CD4-positive, alpha-beta T cell treated with Interleukin-4 for 1 hour (primary cell): ENCODE measurements around the gene LRRC28.

ENCODE experiments used
- DNase-seq, 2 donors: peaks; one replicate each; pipeline ENCODE4 v3.0.0-alpha.2; 2020 to 2022

LRRC28 gene

DNA sequence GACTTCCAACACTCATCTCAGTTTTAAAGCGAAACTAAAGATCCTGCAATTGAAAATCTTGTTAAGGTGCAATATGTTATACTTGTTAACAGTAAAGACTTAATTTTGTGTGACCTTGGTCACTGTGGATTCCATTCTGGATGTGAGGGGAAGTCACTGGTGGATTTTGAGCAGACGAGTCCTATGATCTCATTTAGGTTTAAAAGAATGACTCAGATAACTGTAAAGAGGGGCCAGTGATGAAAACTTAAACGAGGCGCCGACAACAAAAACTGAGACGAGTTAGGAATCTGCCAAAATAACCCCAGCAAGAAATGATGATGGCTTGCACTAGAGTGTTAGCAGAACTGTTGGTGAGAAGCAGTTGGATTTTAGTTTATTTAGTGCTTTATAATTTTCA, 56.5 kb downstream of the LRRC28 start:
- no peak for DNase-seq

DNA sequence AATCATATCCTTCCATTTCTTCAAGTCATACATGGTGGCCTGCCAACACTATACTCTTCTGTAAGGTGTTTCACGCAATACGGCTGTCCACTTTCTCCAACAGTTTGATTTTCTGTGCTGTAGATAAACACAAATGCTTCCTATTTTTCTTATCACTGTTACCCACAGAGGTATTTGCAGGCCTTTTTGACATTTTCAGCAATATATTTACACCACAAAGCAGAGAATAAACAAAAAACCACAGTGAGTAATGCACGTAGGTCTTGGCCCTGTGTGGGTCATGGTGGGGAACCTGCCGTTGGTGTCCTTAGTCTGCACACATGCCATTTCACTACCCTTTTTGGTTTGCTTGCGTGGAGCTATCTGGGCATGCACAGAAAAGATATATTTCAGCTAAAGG, 59.5 kb downstream of the LRRC28 start:
- no peak for DNase-seq

- DNase-seq = no peak
Measured at GRCh38 chr15:99312228-99312627, 60.9 kb downstream of the LRRC28 start.

GRCh38 chr15:99312794-99313193, 61.5 kb downstream of the LRRC28 start:
- no peak for DNase-seq

DNA sequence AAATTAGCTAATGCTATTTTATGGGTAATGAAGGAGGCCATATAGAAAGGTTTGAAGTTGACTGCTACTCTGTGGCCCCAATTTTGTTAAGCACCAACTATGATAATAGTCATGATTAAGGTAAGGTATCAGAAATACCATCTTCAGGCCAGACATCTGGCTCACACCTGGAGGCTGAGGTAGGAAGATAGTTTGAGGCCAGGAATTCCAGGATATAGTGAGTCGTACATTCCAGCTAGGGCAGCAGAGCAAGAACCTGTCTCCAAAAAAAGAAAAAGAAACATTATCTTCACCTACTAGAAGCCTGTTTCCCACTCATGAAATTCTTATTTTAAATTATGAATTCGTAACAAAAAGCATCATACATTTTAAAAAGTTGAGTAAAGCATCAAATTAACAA, 64.4 kb downstream of the LRRC28 start:
- no peak for DNase-seq

DNA sequence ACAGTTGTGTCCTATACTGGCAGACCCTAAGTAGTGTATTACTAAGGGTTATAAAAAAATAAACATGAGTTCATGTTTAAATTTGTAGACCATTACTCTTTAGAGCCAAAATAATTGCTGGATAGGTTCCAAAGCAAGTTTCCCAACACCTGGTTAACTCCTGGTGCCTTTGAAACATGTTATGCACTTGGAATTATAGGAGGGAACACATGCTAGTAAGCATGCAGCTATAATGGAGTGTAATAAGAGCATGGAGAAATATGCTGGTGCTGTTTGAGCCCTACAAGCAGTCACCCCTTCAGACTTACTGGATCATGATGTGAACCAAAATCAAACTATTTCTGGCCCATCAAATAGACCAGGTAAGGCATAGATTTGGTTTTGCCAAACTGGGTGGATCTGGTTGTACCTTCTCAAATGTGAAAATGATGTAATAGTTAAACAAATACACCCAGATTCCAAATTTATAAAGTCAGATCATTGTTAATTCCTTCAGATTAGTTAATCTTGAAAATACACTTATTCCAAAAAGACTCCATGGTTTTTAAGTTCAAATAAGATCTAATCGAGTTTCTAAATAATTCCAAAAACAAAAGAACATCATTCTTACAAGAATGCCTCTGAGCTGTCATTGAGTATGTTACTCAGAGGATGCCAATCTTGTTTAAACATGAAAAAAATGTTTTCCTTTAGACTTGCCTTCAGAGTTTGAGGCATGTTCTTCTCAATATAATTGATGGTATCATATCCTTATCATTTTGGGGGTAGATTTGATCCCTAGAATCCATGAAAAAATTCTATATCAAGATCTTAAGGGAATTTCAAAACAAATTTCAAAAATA, 69.3 kb downstream of the LRRC28 start:
- no peak for DNase-seq

- no peak for DNase-seq
Measured at GRCh38 chr15:99321468-99321867, 70.2 kb downstream of the LRRC28 start.

DNA sequence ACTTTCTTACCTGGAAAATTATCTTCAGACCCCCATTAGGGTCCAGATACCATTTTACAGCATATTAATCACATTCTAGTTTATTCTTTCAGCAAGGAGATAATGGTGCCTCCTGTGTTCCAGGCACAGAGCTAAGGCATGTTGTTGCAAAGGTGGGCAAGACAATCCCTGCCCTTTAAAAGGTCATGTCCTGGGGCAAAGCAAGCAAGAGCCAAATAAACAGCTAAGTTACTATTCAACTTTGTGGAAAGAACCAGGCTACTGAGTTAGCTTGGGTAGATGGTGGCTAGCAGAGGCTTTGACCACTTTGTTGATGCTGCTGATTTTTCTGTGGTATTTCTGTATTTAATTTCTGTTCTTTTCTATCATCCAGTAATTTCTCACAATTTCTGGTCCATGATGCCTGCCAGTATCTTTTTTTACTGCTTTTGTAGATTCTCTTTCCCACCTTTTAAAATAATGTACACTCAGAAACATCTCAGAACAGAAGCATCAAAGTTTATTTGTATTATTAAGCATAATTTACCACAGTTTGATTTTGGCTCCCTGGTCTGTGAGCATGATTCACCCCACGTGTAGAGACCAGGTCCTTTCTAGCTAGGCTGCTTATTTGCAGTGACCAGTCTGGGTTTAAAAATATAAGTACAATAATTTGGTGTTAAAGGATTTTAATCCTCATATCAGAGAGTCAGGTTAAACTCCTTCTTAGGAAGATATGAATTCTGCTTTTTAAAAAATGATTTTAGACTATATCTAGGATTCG, 71.5 kb downstream of the LRRC28 start:
- no peak for DNase-seq

- DNase-seq = no peak
Measured at GRCh38 chr15:99324082-99324620, 72.9 kb downstream of the LRRC28 start.

DNA sequence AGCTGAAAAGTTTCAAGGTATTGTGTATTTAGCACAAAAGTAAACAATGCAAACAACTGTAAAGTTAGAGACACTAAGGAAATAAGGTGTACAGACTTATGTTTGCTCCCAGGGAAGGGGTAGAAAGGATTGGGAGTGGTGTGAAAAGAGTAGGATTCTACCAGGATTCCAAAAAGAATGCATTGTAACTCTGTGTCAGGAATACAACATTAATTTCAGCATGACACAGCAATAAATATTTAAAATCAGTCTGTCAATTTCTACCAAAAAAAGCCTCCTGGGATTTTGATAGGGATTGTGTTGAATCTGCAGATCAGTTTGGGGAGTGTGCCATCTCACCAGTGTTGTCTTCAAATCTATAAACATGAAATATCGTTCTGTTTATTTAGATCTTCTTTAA, 73.4 kb downstream of the LRRC28 start:
- no peak for DNase-seq

GRCh38 chr15:99326235-99326634, 75.0 kb downstream of the LRRC28 start:
- no peak for DNase-seq

DNA sequence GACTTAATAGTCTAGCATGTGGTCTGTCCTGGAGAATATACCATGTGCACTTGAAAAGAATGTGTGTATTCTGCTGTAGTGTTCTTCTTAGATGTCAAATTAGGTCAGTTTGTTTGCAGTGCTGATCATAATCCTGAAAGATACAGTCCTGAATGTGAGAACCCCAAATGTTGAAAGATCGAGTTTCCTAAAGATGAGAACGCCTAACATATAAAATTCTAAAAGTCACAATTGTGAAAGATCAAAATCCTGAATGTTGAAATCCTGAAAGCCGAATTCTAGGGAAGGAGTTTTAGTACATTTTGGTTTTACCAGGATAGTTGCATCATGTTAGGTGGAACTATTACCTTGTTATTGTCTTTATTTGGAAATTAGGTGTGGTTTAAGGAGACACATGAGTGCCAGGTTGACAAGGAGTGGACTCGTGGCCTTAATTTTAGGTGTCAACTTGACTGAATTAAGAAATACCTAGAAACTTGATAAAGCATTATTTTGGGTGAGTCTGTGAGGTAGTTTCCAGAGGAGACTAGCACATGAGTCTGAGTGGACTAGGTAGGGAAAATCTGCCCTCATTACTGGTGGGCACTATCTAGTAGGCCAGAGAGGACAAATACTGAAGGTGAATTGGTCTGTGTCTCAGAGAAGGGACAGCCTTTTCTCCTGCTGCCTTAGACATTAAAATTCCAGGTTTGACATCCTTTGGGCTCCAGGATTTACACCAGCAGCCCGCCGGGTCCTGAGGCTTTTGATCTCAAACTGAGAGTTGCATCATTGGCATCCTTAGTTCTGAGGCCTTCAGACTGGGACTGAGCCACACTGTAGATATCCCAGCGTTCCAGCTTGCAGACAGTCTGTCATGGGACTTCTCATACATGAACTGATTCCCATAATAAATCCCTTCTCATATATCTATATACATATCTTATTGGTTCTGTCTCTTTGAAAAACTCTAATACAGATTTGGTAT, 77.1 kb downstream of the LRRC28 start:
- no peak for DNase-seq

GRCh38 chr15:99331381-99331780, 80.1 kb downstream of the LRRC28 start:
- DNase-seq = no peak

DNA sequence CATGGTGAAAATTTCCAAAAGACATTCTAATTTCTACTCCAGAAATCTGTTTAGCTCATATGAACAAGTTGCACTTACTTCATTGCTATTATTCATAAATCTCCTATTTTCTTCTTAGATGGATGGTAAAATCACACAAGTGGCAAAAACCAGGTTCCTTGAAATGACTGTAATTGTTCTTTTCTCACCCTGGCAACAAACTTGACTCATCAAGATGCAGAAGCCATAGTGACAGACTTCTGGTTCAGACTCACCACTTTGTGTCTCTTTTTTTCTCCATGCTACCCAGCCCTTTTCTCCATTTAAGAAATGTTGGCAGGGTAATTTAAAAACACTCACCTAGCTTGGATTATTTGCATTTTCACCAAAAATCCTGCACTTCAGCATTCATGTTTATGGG, 82.1 kb downstream of the LRRC28 start:
- DNase-seq = no peak

GRCh38 chr15:99333981-99334380, 82.7 kb downstream of the LRRC28 start:
- no peak for DNase-seq

GRCh38 chr15:99335508-99335907, 84.2 kb downstream of the LRRC28 start:
- no peak for DNase-seq

- DNase-seq = no peak
Measured at GRCh38 chr15:99336794-99337193, 85.5 kb downstream of the LRRC28 start.

DNA sequence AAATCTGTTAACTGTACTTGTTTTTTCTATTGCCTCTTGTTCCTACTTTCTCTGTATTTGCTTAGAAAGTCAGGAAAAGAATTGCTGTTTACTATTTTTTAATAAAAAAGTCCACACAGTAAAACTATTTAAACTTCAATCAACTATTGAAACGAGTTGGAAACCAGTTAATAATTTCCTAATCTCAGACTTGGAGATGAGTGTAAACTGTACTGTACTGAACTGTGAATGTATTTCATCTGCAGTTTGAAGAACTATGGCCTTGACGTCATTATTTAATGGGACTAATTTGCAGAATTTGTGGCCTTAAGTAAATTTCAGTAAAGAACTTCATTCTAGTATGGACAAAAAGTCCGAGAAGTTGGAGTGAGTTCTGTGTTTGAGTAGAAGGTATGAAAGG, 89.1 kb downstream of the LRRC28 start:
- no peak for DNase-seq

- no peak for DNase-seq
Measured at GRCh38 chr15:99341786-99342185, 90.5 kb downstream of the LRRC28 start.

- DNase-seq = no peak
Measured at GRCh38 chr15:99343208-99343607, 91.9 kb downstream of the LRRC28 start.

- peak; percentile 27 to 38 for DNase-seq
Measured at GRCh38 chr15:99343881-99344551, 92.7 kb downstream of the LRRC28 start.

DNA sequence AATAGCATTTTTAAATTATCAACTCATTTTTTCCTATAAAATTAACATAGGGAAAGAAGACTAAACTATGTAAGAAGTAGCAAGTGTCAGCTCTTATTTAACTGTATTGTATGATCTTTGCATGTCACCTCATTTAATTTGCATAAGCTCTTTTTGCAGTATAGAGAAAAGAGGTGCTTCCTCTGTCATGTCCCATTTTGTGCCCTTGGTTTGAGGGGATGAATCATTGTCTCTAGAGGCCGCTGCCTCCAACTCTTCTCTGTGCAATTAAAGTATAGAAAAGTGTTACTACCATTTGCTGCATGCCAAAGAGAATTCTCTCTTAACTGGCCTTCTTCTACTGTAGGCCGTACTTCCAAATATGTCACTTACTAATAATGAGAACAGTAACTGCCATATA, 93.4 kb downstream of the LRRC28 start:
- no peak for DNase-seq
